ENCODE measurements around the gene SMPDL3B.
"Not testable (repeated sequence)": the region's sequence is repeated elsewhere in the genome, so short reads cannot be mapped to it uniquely, and the experiment has no call there.

Gene SMPDL3B

DNA sequence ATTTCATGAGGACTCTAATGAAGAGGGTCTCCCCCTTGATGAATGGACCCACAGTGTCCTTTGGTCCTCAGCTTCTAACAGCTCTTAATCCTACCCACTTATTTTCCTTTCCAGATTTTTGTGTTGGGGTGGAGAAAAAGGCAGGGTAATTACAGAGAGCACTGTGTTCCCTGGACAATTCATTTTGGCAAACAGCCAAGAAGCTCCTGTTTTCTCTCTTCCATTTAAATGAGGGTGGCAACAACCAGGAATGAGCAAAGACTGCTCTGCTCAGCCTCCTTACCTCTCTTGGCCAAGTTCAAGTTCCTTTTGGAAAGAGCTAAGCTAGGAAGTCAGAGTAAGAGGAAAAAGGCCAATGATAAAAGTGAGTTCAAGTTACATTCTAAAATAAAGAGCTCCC is 36.9 kb downstream of the SMPDL3B start:
- DNase-seq: peak; percentile 44

DNA sequence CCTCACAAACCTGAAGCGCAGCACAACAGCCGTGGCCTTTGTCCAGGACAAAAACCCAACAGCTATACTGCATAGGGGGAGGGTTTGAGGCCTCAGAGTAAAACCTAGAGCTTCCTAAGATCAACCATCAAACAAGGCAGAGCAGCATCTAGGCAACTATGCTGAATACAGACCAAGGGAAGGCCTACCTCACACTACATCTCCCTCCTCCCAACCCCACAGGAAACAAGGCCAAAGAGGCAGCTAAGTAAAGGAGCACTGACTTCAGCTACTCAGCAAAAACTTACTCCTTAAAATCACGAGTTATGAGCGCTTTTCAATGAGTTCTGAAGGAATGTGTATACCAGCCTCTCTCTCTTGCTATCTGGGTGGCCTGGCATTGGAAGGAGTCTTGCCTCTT is 37.3 kb downstream of the SMPDL3B start:
- no peak for DNase-seq

DNA sequence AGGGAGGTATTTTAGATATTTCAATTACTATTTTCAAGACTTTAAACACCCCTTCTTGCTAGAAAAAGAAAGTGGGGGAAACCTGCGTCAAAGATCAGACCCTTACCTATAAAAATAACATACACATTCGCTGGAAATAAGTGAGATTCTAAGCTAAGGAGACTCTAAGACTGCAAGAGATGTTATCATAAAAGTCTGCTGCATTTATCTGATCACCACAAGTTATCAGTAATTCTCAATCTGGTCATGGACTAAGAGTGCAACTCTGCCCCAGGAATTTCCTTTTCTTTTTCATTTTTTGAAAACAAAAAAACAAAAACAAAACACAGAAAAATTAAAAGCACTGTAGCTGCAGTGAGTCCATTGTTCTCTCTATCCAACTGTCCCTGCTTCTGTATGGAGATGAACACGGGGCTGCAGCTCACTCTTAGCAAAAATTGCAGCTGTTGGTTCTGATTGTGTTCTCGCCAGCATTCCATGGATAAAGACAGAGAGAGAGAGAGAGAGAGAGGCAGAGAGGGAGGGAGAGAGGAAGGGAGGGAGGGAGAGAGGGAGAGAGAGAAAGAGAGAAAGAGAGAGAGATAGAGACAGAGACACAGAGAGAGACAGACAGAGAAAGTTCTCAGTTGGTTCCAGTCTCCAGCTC is 39.1 kb downstream of the SMPDL3B start:
- DNase-seq: no peak

DNA sequence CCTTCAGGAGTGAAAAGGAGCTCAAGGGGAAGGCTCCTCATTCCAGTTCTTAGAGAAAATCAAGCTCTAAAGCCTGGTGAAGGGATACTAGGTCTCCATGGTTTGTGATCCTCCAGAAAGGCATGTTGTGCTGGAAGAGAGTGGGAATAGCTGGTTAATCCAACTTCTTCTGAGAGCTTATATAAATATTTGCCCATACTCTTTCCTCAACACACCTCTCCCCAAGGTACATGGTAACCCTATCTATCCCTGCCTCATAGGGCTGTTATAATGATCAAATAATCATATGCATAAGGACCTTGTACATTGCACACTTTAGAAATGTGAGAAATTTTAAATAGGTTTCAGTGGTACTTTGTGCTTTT is 39.6 kb downstream of the SMPDL3B start:
- DNase-seq: no peak

DNA sequence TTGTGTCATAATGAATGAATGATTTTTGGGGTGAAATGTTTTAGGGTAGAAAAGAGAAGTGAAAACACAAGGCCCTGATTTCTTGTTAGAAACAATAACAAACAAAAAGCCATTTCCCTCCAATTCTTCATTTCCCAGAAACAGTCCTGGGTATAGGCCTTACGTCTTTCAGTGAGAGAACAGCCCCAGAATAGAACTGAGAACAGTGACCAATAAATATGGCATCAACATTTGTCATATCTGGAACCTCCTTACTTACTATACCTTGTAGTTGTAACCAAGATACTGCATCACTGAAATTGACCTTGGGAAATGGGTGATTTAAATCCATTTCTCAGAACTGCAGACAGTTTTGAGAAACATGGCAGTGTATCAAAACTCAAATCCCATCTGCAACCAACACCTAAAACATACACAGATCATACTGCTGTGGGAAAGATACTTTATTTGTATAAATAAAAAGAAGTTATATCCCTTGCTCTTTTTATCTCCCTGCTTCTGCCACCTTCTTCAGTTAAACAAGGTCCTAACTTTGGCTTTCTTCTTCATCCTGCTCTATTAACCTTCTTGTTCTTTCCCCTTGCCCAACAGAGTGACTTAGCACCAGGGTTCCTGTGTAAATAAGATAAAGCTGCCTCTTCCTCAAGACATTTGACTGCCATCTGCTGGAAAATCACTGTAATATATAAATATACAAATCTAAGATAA is 44.5 kb downstream of the SMPDL3B start:
- peak; percentile 32 for DNase-seq

DNA sequence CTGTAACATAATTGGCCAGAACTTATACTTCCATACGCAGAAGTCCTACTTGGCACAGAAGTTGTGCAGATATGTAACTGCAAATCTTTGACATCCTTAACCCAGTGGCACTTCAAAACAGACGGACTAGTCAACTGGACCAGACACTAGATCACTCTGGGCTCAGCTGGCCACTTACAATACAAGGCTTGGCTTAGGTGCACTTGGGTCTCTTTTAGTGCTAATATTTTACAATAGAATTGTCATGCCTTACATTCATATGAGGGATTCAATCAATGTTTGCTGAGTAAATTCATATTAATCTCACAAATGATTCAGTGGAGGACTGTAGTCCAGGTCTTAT is 45.0 kb downstream of the SMPDL3B start:
- DNase-seq: no peak

DNA sequence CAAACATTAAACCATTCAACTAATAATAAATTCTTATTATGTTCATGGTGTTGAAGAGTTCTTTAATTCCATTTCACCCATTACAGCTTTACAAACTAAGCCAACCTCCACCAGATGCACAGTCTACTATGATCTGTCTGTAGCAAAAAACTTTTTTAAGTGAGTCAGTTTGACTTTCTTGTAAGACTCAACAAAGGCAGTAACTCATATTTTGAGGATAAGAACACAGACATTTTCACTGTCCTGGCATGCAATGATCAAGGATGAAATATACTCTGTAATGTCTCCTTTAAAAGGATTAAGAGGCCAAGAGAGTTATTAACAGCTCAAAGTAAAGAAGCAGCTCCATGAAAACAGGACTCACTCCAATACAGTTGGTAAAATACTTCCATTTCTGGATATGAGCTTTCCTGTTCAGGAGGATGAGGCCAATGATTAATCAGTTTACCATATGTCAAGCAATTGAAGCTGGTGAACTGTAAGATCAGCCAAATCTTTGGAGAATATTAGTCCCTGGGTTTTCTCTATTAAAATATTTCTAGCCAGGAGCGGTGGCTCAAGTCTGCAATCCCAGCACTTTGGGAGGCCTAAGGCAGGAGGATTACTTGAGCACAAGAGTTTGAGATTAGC is 45.5 kb downstream of the SMPDL3B start:
- DNase-seq: no peak

DNA sequence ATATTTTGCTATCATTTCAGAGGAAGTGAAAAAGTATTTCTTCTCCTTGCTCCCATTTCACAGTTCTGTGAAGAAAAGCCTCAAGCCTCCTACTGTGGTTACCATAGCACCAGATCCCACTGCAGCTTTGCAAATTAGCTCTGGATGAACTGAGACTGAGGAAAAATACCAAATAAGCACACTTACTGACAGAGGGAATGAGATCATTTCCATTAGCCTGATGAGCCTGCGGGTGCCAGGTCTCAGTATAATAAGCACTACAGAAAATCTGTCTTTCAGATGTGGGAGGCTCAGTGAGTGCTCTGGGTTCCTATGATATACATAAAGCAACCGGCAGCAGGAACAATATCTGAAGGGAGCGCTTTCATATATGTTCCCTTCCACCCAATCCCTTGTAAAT is 46.3 kb downstream of the SMPDL3B start:
- no peak for DNase-seq

DNA sequence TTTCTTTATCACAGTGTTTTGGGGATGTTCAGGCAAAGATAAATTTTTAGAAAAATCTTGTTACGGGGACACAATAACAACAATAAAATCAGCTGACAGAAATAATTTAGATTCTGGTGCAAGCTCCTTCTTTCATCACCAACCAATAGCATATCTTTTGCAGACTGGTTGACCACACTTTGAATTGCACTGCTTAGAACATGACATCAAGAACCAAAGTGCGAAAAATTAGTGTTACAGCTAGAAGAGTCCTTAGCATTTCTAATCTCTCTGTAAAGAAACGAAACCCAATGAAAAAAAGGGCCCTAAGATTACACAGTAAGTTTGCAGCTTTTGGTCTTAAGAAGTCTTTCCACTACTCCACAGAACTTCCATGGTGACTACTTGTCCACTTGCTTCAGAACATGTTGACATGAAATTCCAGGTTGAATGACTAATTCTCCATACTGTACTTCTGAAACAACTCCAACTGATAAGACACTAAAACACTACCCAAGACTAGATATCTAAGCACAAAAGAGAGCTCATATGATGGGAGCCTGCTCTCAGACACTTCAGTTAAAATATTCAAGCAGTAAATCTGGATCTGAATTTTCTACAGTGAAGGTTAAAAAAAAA is 56.2 kb downstream of the SMPDL3B start:
- no peak for DNase-seq

DNA sequence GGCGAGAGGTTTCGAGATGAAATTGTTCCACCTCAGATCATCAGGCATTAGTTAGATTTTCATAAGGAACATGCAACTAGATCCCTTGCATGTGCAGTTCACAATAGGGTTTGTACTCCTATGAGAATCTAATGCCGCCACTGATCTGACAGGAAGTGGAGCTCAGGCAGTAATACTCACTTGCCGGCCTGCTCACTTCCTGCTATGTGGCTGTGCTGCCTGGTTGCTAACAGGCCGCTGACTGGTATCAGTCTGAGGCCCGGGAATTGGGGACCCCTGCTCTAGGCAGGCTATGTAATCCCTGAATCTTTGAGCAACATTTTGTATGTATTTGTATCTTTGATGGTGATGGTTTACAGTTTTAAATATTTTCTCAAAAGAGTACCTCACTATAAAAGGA is 57.5 kb downstream of the SMPDL3B start:
- DNase-seq: no peak

DNA sequence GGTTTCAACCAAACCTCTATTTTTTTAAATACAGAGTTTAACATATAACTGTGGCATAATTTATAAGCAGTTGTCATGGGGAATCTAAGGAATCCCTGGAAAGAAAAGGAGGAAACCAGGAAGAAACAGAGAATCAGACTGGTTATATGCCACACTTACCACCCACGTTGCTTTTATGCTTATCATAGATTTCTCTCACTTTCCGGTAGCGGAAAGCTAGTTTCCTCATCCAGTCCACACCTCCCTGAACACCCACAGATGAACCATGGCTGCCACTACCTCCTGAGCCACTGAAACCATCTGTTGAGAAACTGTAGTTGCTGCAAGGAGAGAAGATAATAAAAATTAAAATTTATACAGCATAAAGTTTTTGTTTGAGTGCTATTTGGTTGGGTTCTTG is 58.4 kb downstream of the SMPDL3B start:
- DNase-seq: no peak

DNA sequence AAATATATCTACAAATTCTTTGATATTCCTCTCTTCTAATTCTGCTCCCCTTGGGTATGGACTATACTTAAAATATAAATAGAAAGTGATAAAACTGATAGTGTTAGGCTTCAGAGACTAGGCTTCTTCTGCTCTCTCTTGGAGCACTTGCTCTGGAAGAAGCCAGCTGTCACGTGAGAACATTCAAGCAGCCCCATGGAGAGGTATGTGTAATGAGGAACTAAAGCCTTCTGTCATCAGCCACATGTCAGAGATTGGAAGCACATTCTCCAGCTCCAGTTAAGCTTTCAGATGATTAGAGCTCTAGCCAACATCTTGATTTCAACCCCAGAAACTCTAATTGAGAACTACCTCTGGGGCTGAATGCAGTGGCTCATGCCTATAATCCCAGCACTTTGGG is 59.3 kb downstream of the SMPDL3B start:
- DNase-seq: no peak

DNA sequence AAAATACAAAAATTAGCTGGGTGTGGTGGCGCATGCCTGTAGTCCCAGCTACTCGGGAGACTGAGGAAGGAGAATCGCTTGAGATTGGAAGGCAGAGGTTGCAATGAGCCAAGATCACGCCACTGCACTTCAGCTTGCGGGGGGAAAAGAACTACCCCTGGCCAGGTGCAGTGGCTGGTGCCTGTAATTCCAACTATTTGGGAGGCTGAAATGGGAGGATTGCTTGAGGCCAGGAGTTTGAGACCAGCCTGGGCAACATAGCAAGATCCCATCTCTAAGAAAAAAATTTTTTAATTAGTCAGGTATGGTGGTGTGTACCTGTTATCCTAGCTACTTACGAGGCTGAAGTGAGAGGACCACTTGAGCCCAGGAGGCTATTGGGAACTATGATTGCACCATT is 59.7 kb downstream of the SMPDL3B start:
- DNase-seq: not testable (repeated sequence)

DNA sequence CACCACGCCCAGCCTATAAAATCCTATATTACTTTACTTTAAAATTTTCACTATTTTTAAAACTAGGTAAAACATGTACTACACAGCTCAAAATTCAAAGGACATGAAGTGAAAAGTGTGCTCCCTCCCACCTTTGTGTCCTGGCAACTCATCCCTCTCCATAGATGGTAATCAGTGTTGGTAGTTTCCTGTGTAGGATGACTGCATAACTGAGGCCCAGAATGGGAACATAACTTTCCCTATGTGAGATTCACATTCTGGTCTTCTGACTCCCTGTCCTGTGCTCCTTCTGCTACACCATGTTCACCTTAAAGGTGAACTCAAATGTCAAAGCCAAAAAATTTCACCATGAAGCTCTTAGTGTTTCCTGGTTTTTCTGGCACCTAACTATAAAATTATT is 64.3 kb downstream of the SMPDL3B start:
- DNase-seq: no peak

DNA sequence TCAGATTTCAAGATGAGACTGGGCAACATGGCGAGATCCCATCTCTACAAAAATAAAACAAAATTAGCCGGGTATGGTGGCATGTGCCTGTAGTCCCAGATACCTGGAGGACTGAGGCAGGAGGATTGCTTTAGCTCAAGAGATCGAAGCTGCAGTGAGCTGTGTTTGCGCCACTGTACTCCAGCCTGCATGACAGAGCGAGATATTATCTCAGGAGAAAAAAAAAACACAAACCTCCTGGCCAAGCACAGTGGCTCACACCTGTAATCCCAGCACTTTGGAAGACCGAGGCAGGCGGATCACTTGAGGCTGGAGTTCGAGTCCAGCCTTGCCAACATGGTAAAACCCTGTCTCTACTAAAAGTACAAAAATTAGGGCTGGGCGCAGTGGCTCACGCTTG is 67.8 kb downstream of the SMPDL3B start:
- no peak for DNase-seq

DNA sequence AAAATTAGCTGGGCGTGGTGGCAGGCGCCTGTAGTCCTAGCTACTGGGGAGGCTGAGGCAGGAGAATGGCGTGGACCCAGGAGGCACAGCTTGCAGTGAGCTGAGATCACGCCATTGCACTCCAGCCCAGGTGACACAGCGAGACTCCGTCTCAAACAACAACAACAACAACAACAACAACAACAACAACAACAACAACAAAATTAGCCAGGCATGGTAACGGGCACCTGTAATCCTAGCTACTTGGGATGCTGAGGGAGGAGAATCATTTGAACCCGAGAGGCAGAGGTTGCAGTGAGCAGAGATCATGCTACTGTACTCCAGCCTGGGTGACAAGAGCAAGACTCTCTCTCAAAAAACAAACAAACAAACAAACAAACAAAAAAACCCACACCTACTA is 68.3 kb downstream of the SMPDL3B start:
- not testable (repeated sequence) for DNase-seq

Data from NCI-H146 (cell line).